ENCODE data around the gene SLC13A4. TPM values are rescaled to one million over a fixed set of nuclear protein-coding genes. Genes with fewer than 3 reads are reported as not detected.

The SLC13A4 gene
- total RNA-seq, 4 donors from 2014 or later = not detected

GRCh38 chr7:135712182-135712782 lies 15.7 kb downstream of the SLC13A4 start:
- TF ChIP-seq POLR2A (IDR thresholded peaks at IDR 0.05) (no peak), CTCF (IDR thresholded peaks at IDR 0.05) (no peak)
- Histone ChIP-seq H3K36me3 (no peaks in the 10 kb centered on the region), H3K27ac (no peak overlapping the region), H3K27me3 (no peaks in the 10 kb centered on the region), H3K9me3 (no peaks in the 10 kb centered on the region), H3K4me3 (no peak overlapping the region), H3K4me1 (no peaks in the 10 kb centered on the region)
- no peak for DNase-seq

GRCh38 chr7:135711139-135711469 lies 16.9 kb downstream of the SLC13A4 start:
- Histone ChIP-seq H3K27ac (no peak overlapping the region), H3K4me3 (no peak overlapping the region), H3K4me1 (no peaks in the 10 kb centered on the region), H3K36me3 (no peaks in the 10 kb centered on the region), H3K27me3 (no peaks in the 10 kb centered on the region), H3K9me3 (no peaks in the 10 kb centered on the region)
- DNase-seq = no peak
- TF ChIP-seq POLR2A (IDR thresholded peaks at IDR 0.05) (no peak), CTCF (IDR thresholded peaks at IDR 0.05) (no peak)

- H3K9me3 ChIP-seq = no peaks in the 10 kb centered on the region
- H3K4me1 ChIP-seq = no peaks in the 10 kb centered on the region
- no peak overlapping the region for H3K4me3 ChIP-seq
- no peak overlapping the region for H3K27ac ChIP-seq
- no peak for DNase-seq
- no peaks in the 10 kb centered on the region for H3K36me3 ChIP-seq
- peak in 2 of 6 experiments; percentile 10 to 49 for TF ChIP-seq CTCF (IDR thresholded peaks at IDR 0.05)
- no peak for TF ChIP-seq POLR2A (IDR thresholded peaks at IDR 0.05)
- H3K27me3 ChIP-seq = no peaks in the 10 kb centered on the region
Observed at GRCh38 chr7:135710417-135711138, 17.4 kb downstream of the SLC13A4 start.

- no peak for DNase-seq
- no peak overlapping the region for H3K4me3 ChIP-seq
- H3K4me1 ChIP-seq = no peaks in the 10 kb centered on the region
- H3K27me3 ChIP-seq = no peaks in the 10 kb centered on the region
- no peak overlapping the region for H3K27ac ChIP-seq
- H3K9me3 ChIP-seq = no peaks in the 10 kb centered on the region
- H3K36me3 ChIP-seq = no peaks in the 10 kb centered on the region
- TF ChIP-seq CTCF (IDR thresholded peaks at IDR 0.05) (no peak), POLR2A (IDR thresholded peaks at IDR 0.05) (no peak)
Observed at GRCh38 chr7:135709508-135709907, 18.5 kb downstream of the SLC13A4 start.

- Histone ChIP-seq H3K4me3 (no peak overlapping the region), H3K9me3 (no peaks in the 10 kb centered on the region), H3K36me3 (no peaks in the 10 kb centered on the region), H3K27ac (no peak overlapping the region), H3K27me3 (no peaks in the 10 kb centered on the region), H3K4me1 (no peaks in the 10 kb centered on the region)
- DNase-seq = no peak
- no peak for TF ChIP-seq CTCF (IDR thresholded peaks at IDR 0.05)
- no peak for TF ChIP-seq POLR2A (IDR thresholded peaks at IDR 0.05)
Observed at GRCh38 chr7:135708041-135708440, 19.9 kb downstream of the SLC13A4 start.
